HL-60 (cell line): ENCODE results near the gene SLC25A27.

Source experiments
- DNase-seq, 2 experiments: peaks; one replicate each; pipeline ENCODE4 v3.0.0-alpha.2; 2010 to 2020; ENCODE audit warnings: low read depth in 1 of 2, low spot score in 1 of 2
- H3K27ac ChIP-seq: fragments of 250-450 bp; sonication (Bioruptor Pico); replicated peaks from 2 replicates; pipeline ENCODE4 v1.5.1; 2020; ENCODE audit warnings: mild to moderate bottlenecking, moderate library complexity
- H3K27me3 ChIP-seq: fragments of 250-450 bp; sonication (Bioruptor Pico); 2 replicates; pipeline ENCODE4 v1.5.1; 2021; ENCODE audit warnings: mild to moderate bottlenecking, moderate library complexity; ENCODE audit not compliant: insufficient read depth, poor library complexity, severe bottlenecking
- H3K4me3 ChIP-seq: replicated peaks from 2 replicates; pipeline ENCODE4 v1.5.1; 2011; ENCODE audit warnings: mild to moderate bottlenecking, control low read depth, low read length; ENCODE audit not compliant: insufficient read depth
- GABPA ChIP-seq: IDR thresholded peaks from 2 replicates; pipeline ENCODE4 v1.6.1; 2012; ENCODE audit warnings: low read depth
- POLR2AphosphoS5 ChIP-seq: IDR thresholded peaks from 2 replicates; pipeline ENCODE4 v1.6.1; 2012; ENCODE audit warnings: low read depth
- SPI1 ChIP-seq: IDR thresholded peaks from 2 replicates; pipeline ENCODE4 v1.6.1; 2012; ENCODE audit warnings: low read depth, mild to moderate bottlenecking, borderline replicate concordance
- TF ChIP-seq, protein P1 (sequence below): IDR thresholded peaks from 2 replicates; pipeline ENCODE4 v1.6.1; 2012; ENCODE audit warnings: low read depth; ENCODE audit not compliant: insufficient replicate concordance
- TF ChIP-seq, protein P2 (sequence below): IDR thresholded peaks from one replicate; pipeline ENCODE4 v1.5.1; 2011; ENCODE audit warnings: low read length, control low read depth, inconsistent platforms; ENCODE audit not compliant: insufficient read depth

Gene SLC25A27

GRCh38 chr6:46689657-46690056 is 36.9 kb downstream of the SLC25A27 start:
- no peak for DNase-seq
- H3K27me3 ChIP-seq: no peaks in the 10 kb centered on the region
- TF ChIP-seq, protein P1, sequence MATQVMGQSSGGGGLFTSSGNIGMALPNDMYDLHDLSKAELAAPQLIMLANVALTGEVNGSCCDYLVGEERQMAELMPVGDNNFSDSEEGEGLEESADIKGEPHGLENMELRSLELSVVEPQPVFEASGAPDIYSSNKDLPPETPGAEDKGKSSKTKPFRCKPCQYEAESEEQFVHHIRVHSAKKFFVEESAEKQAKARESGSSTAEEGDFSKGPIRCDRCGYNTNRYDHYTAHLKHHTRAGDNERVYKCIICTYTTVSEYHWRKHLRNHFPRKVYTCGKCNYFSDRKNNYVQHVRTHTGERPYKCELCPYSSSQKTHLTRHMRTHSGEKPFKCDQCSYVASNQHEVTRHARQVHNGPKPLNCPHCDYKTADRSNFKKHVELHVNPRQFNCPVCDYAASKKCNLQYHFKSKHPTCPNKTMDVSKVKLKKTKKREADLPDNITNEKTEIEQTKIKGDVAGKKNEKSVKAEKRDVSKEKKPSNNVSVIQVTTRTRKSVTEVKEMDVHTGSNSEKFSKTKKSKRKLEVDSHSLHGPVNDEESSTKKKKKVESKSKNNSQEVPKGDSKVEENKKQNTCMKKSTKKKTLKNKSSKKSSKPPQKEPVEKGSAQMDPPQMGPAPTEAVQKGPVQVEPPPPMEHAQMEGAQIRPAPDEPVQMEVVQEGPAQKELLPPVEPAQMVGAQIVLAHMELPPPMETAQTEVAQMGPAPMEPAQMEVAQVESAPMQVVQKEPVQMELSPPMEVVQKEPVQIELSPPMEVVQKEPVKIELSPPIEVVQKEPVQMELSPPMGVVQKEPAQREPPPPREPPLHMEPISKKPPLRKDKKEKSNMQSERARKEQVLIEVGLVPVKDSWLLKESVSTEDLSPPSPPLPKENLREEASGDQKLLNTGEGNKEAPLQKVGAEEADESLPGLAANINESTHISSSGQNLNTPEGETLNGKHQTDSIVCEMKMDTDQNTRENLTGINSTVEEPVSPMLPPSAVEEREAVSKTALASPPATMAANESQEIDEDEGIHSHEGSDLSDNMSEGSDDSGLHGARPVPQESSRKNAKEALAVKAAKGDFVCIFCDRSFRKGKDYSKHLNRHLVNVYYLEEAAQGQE: no peak
- TF ChIP-seq, protein P2, sequence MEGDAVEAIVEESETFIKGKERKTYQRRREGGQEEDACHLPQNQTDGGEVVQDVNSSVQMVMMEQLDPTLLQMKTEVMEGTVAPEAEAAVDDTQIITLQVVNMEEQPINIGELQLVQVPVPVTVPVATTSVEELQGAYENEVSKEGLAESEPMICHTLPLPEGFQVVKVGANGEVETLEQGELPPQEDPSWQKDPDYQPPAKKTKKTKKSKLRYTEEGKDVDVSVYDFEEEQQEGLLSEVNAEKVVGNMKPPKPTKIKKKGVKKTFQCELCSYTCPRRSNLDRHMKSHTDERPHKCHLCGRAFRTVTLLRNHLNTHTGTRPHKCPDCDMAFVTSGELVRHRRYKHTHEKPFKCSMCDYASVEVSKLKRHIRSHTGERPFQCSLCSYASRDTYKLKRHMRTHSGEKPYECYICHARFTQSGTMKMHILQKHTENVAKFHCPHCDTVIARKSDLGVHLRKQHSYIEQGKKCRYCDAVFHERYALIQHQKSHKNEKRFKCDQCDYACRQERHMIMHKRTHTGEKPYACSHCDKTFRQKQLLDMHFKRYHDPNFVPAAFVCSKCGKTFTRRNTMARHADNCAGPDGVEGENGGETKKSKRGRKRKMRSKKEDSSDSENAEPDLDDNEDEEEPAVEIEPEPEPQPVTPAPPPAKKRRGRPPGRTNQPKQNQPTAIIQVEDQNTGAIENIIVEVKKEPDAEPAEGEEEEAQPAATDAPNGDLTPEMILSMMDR: no peak
- TF ChIP-seq POLR2AphosphoS5: no peak
- no peak for TF ChIP-seq GABPA
- no peak for TF ChIP-seq SPI1

GRCh38 chr6:46690141-46690755 is 37.5 kb downstream of the SLC25A27 start:
- TF ChIP-seq GABPA (no peak), POLR2AphosphoS5 (no peak), SPI1 (no peak)
- TF ChIP-seq, protein P1: no peak
- TF ChIP-seq, protein P2: no peak
- Histone ChIP-seq H3K27me3 (no peaks in the 10 kb centered on the region), H3K27ac (no peak overlapping the region), H3K4me3 (no peak overlapping the region)
- no peak for DNase-seq

More at GRCh38 chr6:46689657-46690056, 36.9 kb downstream of the SLC25A27 start:
- Histone ChIP-seq H3K27ac (no peak overlapping the region), H3K4me3 (no peak overlapping the region)

- Histone ChIP-seq H3K27ac (no peak overlapping the region), H3K4me3 (no peak overlapping the region), H3K27me3 (no peaks in the 10 kb centered on the region)
- no peak for TF ChIP-seq SPI1
- no peak for TF ChIP-seq GABPA
- TF ChIP-seq POLR2AphosphoS5: no peak
- TF ChIP-seq, protein P1: no peak
- TF ChIP-seq, protein P2: no peak
- DNase-seq: no peak
Measured at GRCh38 chr6:46690911-46691451, 38.2 kb downstream of the SLC25A27 start.
